IPS-11a (cell line): Measurements from ENCODE around the gene PPFIA3.

Source experiments
- H3K4me3 ChIP-seq: one replicate; pipeline ENCODE4 v1.5.1; 2013; ENCODE audit warnings: low read depth, low read length, control low read depth

Gene PPFIA3

DNA sequence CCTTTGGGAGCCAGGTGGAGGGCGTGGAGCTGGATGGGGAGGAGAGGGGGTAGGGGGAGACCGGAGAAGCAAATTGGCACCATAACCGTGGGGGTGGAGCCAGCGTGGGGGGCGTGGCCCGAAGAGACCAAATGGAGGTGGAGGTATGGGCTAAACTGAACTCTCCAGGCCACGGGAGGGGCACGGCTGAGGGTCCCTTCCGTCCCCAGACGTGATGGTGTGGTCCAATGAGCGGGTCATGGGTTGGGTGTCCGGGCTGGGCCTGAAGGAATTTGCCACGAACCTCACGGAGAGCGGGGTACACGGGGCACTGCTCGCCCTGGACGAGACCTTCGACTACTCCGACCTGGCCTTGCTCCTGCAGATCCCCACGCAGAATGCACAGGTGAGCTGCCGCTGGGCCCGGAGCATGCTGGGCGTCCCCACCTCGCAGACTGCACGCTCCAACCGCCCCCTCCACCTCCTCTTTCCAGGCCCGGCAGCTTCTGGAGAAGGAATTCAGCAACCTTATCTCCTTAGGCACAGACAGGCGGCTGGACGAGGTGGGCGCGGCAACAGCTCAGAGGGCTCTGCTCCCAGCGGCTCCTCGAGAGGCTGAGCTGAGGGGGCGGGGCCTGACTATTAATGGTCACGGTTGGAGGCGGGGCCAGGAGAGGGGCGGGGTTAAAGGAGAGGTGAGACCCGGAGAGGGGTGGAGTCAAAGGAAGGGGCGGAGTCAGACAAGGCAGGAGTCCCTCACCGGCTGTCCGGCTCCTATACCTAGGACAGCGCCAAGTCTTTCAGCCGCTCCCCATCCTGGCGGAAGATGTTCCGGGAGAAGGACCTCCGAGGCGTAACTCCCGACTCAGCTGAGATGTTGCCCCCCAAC, 29.7 kb downstream of the PPFIA3 start:
- H3K4me3 ChIP-seq = peak overlapping the region; percentile 86

DNA sequence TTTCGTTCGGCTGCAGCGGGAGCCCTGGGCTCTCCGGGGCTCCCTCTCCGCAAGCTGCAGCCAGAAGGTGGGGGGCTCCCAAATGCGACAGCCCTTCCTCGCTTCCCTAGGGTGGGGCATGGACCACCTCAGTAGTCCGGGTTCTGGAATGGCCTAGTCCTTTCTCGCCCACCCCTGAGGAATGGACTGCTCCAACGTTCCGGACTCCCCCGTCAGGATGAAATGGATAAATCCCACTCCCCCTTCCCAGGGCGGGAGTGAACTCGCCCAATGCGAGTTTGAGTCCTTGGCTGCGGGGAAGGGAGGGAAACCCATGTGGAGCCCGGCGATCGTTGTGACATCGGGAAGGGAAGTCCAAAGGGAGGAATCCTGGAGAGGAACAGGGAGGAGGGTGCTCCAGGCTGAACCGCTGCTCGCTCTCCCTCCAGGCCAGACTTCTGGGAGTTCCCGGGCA, 30.3 kb downstream of the PPFIA3 start:
- peak overlapping the region; percentile 86 for H3K4me3 ChIP-seq

DNA sequence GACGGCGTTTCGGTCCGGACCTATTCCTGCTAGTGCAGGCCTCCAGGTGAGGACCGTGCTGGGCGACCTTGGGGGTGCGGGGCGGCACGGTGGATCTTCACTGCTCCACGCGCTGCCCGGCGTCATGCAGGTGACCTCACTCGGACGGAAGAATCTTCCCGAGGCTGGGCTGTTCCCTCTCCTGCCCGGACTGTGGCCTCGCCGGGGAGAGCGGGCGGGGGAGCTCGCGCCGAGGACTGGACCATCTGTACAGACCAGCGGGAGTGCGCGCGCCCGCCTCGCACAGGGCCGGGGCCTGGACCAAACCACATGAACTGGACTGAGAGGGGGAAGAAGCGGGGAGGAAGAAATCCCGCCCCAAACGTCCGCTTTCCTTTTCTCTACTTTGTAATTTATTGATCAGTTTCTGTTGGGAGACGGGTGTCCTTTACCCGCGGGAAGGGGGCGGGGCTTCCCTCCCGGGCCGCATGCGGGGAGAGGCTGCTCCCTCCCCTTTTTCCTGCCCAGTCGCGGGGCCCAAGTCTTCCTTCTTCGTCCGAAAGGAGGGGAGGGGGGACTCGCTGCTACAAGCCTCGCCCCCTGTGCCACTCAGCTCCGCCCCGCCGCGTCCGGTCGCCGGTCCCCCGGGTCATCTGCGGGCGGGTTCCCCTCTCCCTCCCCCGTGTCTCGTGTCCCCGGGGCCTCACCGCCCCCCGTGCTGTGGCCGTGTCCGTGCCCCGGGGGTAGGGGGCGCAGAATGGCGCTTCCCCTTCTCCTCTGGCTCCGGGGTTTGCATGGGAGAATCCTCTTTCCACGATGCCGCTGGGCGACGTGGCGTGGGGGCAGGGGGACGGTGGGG, 31.0 kb downstream of the PPFIA3 start:
- peak overlapping the region; percentile 86 for H3K4me3 ChIP-seq

DNA sequence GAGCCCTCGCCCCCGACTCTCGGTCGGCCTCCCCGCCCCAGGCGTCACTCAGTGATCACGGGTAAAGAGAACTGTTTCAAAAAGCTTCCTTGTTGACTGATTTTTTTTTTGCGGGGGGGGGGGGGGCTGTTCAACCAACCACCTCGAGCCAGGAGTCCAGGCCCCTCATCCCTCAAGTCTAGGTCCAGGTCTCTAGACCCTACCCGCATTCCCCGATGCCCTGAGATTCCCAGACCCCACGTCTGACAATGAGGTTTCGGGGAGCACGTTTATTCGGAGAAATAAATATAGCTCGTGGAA, 31.6 kb downstream of the PPFIA3 start:
- peak overlapping the region; percentile 86 for H3K4me3 ChIP-seq

DNA sequence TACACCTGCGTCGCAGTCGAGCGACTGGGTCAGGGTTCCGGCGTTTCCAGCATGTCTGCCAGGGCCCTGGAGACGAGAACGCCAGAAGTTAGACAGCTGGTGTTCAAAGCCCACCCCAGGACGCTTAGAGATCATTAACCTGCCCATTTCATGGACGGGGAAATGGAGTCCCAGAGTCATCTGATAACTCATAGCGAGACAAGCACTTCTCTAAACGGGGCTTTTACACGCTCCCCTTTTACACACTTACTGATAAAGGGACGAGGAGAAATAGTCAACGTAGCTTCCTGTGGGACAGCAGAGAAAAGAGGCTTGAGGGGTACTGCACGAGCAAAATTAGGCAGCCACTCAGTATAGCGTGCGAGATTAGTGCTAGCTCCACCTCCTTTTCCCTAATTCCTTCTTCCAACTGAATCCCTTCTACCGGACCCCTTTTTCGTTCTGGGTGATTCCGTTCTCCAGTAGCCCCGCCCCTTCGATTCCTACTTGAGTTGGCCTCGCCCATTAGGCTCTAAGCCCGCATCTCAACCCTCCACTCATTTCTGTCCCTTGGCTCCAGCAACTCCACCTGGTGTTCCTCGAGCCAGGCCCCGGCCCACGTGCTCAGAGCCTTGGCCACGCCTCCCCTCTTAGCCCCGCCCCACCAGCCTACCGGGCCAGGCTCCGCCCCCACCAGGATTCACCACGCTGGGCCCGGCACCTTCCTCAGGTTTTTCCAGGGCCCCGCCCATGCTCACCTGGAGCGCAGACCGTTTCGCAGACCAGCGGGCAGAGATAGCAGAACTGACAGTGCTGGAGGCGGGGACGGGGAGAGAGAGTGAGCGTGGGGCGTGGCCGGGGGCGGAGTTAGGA, 32.1 kb downstream of the PPFIA3 start:
- H3K4me3 ChIP-seq = peak overlapping the region; percentile 86

DNA sequence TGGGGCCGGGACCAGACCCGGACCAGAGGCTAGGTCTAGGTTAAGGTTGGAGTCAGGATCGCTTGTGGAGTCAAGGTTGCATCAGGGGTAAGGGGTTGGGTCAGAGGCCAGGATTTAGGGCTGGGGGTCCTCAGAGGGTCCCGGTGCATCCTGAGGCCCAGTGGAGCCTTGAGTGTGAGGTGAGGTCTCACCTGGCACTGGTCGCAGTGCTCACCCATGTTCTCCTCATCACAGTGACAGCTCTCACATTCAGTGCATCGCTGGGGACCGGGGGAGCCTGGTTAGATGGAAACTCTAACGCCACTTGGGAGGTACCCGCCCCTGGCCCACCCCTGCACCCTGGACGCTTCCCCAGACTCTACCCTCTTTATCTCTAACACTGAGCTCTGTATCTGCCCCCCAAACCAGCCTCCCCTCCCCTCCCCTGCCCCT, 32.8 kb downstream of the PPFIA3 start:
- H3K4me3 ChIP-seq = no peak overlapping the region

DNA sequence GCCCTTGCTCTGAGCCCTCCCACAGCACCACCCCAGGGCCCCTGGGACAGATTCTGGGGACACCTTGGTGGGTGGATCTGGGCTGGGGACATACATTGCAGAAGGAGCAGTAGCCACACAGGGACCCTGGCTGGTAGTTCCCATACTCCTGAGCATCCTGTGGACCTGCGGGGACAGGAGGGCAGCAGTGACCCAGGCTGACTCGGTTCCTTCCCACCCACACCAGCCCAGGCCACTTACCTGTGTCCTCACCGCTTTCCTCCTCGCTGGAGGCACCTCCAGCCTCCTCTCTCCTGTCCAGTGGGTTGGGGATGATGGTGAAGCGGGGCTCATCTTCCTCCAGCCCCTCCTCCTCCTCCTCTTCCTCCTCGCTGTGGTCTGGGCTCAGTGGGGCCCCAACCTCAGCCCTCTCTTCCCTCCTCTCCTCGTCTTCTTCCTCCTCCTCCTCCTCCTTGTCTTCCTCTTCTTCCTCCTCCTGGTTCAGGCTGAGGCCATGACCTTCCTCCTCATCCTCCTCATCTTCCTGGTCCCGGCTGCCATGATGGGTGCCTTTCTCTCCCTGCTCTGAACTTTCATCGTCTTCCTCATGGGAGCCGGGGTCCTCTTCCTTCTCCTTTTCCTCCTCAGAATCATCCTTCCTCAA, 33.9 kb downstream of the PPFIA3 start:
- no peak overlapping the region for H3K4me3 ChIP-seq

DNA sequence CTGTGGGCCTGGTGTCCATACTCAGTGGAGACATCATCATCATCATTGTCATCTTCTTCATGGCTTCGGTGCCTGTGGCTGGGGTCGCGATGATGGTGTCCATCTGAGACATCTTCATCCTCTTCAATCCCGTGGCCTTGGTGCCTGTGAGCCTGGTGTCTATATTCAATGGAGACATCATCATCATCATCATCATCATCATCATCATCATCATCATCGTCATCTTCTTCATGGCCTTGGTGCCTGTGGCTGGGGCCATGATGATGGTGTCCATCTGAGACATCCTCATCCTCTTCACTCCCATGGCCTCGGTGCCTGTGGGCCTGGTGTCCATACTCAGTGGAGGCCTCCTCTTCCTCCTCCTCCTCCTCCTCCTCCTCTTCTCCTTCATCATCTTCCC, 34.9 kb downstream of the PPFIA3 start:
- no peak overlapping the region for H3K4me3 ChIP-seq

DNA sequence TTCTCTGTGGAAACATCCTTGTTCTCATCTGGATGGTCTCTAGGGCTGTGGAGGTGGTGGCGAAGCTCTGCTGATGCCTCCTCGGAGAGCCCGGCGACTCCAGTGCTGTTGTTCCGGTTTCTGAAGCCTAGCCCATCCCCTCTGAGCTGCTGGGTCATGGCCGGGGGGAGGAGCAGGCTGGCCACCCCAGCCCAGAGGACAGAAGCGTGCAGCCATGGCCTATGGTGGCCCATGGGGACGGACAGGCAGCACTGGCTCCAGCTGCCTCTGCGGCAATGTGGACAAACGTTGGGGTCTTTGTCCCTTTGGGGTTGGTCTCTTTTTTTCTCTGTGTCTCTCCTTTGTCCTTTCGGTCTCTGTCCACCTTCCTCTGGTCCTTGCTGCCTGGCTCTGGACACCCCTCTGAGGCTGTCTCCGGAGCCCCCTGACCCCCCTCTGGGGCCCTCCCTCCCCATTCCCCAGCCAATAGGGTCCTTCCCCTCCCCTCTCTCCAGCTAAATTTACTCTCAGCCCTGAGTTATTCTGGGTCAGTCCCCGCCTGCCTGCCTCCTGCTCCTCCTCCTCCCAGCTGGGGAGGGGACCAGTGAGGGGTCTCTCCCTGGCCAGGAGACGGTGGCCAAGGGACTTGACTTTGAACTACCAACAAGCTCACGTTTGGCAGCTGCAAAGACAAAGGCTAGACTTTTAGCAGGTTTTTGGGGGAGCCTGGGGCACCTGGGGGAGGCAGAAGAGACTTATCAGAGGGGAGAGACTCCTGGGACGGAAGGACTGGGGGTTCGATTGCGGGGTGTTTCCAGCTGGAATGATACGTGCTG, 35.9 kb downstream of the PPFIA3 start, which contains the start of gene HRC:
HRC (minus strand) TSS at position 392 of the 815 bp plus-strand sequence; CDS start at position 233, 159 bp downstream.
- no peak within 1 kb of the TSS for H3K4me3 ChIP-seq

DNA sequence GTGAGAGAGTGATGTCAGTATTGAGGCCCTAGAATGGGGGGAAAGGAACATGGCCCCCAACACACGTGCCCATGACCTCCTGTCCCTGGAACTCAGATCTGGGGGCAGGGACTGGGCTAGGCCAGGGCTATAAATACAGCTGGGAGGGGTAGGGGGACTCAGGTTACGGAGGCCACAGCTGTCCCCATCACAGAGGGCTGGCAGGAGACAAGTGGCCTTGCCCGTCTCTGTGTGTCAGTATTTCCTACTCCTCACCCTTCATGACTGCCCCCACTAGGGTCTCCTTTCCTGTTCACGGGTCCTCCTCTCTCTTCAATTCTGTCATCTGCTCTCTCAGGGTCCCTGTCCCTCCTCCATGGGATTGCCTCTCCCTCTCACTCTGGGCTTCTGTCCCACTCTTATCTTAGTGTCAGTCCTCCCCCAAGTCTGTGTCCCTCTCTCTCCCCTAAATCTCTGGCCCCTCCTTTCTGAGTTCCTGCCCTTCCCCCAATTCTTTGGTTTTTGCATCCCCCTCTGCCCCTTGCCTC, 36.5 kb downstream of the PPFIA3 start:
- H3K4me3 ChIP-seq = no peak overlapping the region

DNA sequence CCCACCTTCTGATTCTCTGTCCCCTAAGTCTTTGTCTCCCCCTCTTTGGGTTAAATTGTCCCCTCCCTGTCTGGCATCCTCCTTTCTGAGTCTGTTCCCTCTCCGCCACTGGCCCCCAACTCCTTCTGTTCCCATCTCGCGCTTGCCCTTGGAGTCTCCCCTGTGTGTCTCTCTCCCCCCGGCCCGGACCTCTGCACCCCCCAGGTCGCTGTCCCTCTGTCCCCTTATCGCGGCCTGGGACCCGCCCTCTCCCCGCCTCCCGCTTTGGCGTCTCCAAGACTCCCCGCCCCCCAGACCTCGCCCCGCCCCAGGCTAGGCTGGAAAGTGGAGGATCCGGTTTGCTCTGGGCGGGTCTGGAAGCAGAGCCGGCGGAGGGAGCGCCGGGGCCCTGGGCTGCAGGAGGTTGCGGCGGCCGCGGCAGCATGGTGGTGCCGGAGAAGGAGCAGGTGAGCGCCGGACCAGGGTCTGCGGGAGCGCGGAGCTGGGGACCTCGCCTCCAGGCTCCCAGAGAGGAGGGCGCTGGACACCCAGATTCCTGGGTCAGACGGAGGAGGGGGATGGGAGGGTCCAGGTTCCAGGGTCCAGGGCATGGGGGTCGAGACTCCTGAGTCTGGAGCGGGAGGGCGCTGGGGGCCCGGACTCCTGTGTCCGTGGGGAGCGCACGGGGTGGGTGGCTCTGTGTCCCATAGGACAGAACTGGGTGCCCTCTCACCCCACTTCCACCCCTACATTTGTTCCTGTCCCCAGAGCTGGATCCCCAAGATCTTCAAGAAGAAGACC, 38.3 kb downstream of the PPFIA3 start, which contains the start of gene TRPM4:
TRPM4 (plus strand) TSS at position 348 of the 780 bp plus-strand sequence; CDS start at position 423, 75 bp downstream.
- H3K4me3 ChIP-seq = peak within 1 kb of the TSS; percentile 66

DNA sequence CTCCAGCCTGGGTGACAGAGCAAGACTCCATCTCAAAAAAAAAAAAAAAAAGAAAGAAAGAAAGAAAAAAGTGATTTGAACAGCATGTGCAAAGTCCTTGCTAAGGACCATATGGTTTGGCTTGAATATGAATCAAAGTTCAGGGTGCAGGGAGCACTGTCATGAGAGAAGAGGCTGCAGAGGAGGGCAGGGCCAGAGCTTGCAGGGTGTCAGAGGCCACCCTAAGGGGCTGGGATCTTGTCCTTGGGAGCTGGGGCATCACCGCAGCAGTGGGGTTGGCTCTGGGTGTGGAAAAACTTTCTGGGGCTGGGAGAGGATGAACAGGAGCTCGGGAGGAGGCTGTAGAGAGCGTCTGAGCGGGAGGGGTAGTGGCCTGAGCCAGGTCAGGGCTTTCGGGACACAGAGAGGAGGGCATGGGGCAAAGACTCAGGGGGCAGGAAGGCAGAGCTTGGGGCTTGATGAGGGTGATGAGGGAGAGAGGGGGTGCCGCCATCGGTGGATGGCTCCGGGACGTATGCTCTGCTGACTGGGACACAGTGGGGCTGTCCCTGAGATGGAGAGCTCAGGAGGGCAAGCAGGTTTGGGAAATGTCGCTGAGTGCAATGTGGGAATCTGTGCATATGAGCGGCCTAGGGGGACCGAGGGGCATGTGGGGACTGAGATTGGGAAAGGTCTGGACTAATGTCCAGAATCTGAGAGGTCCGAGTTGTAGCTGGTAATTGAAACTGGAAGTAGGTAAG, 41.3 kb downstream of the PPFIA3 start:
- no peak overlapping the region for H3K4me3 ChIP-seq

DNA sequence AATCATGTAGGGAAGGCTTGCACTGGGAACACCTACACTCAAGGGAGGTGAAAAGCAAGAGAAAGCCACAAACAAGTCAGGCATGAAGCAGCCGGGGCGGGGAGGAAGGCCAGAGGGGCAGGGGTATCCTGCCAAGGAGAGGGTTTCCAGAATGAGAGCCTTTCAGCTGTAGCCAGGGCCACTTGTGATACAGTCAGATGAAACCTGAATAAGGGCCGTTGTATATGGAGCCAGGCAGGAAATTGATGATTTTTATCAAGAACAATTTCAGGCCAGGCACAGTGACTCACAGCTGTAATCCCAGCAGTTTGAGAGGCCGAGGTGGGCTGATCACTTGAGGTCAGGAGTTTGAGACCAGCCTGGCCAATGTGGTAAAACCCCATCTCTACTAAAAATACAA, 42.6 kb downstream of the PPFIA3 start:
- H3K4me3 ChIP-seq = no peak overlapping the region

DNA sequence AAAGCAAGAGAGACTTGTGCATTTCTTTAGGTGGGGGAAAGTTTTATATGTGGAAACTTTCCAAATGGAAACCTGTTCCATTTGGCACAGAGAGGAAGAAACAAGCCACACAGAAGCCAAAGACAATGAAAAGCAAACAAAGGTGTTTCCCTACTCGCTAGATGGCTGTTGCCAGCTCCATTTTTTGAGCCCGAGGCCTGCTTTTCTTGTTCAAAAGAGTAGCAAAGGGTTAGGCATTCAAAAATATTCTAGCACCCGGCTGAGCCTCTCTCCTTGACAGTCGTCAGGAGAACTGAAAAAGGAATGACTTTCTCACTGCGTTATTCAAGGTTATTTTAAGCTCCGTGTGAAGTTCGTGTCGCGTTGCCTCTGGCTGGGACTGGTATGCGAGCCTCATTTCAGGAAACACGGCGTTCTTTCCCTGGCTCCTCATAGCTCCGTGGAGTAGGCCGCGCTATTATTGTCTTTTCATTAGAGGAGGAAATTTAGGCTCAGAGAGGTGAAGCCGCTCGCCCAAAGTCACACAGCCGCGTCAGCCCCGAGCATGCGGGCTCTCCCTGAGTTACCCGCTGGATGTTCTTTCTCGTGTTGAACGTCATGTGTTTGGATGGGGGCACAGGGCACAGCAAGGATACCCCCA, 45.9 kb downstream of the PPFIA3 start:
- no peak overlapping the region for H3K4me3 ChIP-seq

DNA sequence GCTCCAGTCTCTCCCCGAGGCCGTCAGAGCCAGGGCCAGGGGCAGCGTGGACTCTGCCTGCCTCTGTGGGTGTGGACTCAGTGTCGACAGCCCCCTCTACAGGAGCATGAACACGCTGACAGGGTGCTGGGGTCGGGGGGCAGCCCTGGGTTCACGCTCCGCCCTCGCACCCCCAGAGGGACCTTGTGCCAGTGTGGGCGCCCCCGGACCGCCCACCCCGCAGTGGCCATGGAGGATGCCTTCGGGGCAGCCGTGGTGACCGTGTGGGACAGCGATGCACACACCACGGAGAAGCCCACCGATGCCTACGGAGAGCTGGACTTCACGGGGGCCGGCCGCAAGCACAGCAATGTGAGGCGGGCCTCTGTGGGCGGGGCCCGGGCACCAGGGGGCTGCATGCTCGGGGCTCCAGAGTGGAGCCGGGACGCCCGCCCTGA, 46.5 kb downstream of the PPFIA3 start:
- H3K4me3 ChIP-seq = no peak overlapping the region

DNA sequence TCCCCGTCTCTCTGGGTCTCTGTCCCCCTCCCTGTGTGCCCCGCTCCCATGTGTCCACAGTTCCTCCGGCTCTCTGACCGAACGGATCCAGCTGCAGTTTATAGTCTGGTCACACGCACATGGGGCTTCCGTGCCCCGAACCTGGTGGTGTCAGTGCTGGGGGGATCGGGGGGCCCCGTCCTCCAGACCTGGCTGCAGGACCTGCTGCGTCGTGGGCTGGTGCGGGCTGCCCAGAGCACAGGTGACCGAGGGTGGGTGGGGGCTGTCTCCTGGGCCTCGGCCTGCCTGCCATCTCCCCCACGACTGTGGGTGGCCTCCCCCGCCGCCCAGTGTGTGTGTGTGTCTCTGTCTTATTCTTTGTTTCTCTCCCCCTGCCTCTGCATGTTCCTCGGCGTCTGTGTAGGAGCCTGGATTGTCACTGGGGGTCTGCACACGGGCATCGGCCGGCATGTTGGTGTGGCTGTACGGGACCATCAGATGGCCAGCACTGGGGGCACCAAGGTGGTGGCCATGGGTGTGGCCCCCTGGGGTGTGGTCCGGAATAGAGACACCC, 48.6 kb downstream of the PPFIA3 start:
- H3K4me3 ChIP-seq = no peak overlapping the region

DNA sequence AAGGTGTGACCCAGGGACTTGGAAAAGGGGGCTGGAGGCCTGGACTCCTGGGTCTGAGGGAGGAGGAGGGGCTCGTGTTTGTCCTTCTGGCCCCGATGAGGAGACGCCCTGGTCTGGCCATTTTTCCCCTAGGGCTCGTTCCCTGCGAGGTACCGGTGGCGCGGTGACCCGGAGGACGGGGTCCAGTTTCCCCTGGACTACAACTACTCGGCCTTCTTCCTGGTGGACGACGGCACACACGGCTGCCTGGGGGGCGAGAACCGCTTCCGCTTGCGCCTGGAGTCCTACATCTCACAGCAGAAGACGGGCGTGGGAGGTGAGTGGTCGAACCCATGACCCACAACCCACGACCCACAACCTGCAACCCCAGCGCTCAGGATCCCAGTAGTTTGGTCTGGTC, 49.1 kb downstream of the PPFIA3 start:
- H3K4me3 ChIP-seq = no peak overlapping the region
